Hepatocyte (in vitro differentiated cells): Measurements from ENCODE around the gene RNF145.

Source experiments
- CTCF ChIP-seq: fragments of 200-600 bp; sonication (generic); IDR thresholded peaks from 2 replicates; pipeline ENCODE4 v1.5.1; 2016; ENCODE audit warnings: antibody characterized with exemption, mild to moderate bottlenecking; ENCODE audit not compliant: poor library complexity
- EZH2 ChIP-seq: fragments of 200-600 bp; sonication (generic); IDR thresholded peaks from 2 replicates; pipeline ENCODE4 v1.6.1; 2016; ENCODE audit warnings: antibody characterized with exemption, mild to moderate bottlenecking, borderline replicate concordance
- EZH2phosphoT487 ChIP-seq: fragments of 200-600 bp; sonication (generic); IDR thresholded peaks from one replicate; pipeline ENCODE4 v1.6.1; 2018; ENCODE audit warnings: antibody characterized with exemption, mild to moderate bottlenecking, low read depth, moderate library complexity; ENCODE audit not compliant: unreplicated experiment, severe bottlenecking

DNA sequence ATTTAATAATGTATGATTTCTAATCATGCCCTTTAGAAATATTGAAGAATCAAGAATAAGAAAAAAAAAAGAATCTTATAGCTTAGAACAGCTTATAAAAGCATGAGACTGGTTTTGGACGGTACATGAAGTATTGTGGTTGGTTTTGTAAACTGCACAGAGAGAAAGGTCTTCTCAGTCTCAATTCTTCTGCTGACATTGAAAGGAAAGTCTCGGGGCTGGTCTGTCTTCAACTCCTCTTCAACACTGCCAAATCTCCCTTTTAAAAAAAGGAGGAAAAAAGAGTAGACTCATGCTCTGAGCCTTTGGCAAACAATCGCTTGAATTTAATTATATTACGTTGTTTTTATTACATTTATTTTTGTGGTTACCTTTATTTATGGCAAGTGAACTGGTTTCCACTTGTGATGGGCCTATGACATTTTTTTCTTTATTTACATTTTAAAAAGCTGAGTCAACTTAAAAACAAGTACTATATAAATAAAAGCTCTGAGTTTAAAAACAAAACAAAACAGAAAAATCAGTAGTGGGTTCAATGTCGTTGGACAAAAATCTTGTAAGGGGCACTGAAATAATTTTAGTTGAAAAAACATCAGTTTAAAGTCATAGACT is 76.8 kb downstream of the RNF145 start:
- no peak for TF ChIP-seq CTCF
- no peak for TF ChIP-seq EZH2
- no peak for TF ChIP-seq EZH2phosphoT487
